ENCODE data around the gene PHF5A.

The PHF5A gene

GRCh38 chr22:41505511-41506220 is 37.2 kb upstream of the PHF5A start:
- H3K27ac ChIP-seq (ENCODE audit: low read depth, low read length, severe bottlenecking), result no peak overlapping the region
- H3K36me3 ChIP-seq (ENCODE audit: control insufficient read depth, insufficient read depth, low read length), result peaks cover 49% of the 10 kb centered on the region
- H3K9me3 ChIP-seq (ENCODE audit: control insufficient read depth, low read length), result no peaks in the 10 kb centered on the region
- 88 to 96% methylated on average over 7 to 8 of the region's 10 CpGs for whole genome bisulfite sequencing, 2 experiments (ENCODE audit: insufficient coverage in 2 of 2)
- H3K4me1 ChIP-seq (ENCODE audit: control insufficient read depth, insufficient read depth, low read length, poor library complexity, severe bottlenecking), result peaks cover 3% of the 10 kb centered on the region
- H3K4me3 ChIP-seq (ENCODE audit: extremely low read depth, insufficient read depth, low read length, poor library complexity, severe bottlenecking), result no peak overlapping the region

- WGBS, 2 experiments (ENCODE audit: insufficient coverage in 2 of 2), result 93 to 100% methylated on average over 2 of the region's 4 CpGs
- H3K27ac ChIP-seq (ENCODE audit: low read depth, low read length, severe bottlenecking), result no peak overlapping the region
- H3K4me1 ChIP-seq (ENCODE audit: control insufficient read depth, insufficient read depth, low read length, poor library complexity, severe bottlenecking), result peaks cover 3% of the 10 kb centered on the region
- H3K36me3 ChIP-seq (ENCODE audit: control insufficient read depth, insufficient read depth, low read length), result peaks cover 54% of the 10 kb centered on the region
- H3K4me3 ChIP-seq (ENCODE audit: extremely low read depth, insufficient read depth, low read length, poor library complexity, severe bottlenecking), result no peak overlapping the region
- no peaks in the 10 kb centered on the region for H3K9me3 ChIP-seq (ENCODE audit: control insufficient read depth, low read length)
These were observed 36.3 kb upstream of the PHF5A start for GRCh38 chr22:41504816-41505215.

- Histone ChIP-seq H3K27ac (ENCODE audit: low read depth, low read length, severe bottlenecking) (no peak overlapping the region), H3K4me1 (ENCODE audit: control insufficient read depth, insufficient read depth, low read length, poor library complexity, severe bottlenecking) (peaks cover 3% of the 10 kb centered on the region), H3K9me3 (ENCODE audit: control insufficient read depth, low read length) (no peaks in the 10 kb centered on the region), H3K4me3 (ENCODE audit: extremely low read depth, insufficient read depth, low read length, poor library complexity, severe bottlenecking) (no peak overlapping the region), H3K36me3 (ENCODE audit: control insufficient read depth, insufficient read depth, low read length) (peaks cover 57% of the 10 kb centered on the region)
- WGBS, 2 experiments (ENCODE audit: insufficient coverage in 2 of 2), result 81 to 98% methylated on average over 5 to 6 of the region's 7 CpGs
These were observed 35.9 kb upstream of the PHF5A start for GRCh38 chr22:41504397-41504796.

GRCh38 chr22:41501209-41501608 is 32.7 kb upstream of the PHF5A start:
- 93 to 94% methylated on average over 4 to 5 of the region's 5 CpGs for WGBS, 2 experiments (ENCODE audit: insufficient coverage in 2 of 2)
- Histone ChIP-seq H3K36me3 (ENCODE audit: control insufficient read depth, insufficient read depth, low read length) (peaks cover 54% of the 10 kb centered on the region), H3K9me3 (ENCODE audit: control insufficient read depth, low read length) (no peaks in the 10 kb centered on the region)

GRCh38 chr22:41500303-41500702 is 31.8 kb upstream of the PHF5A start:
- no peaks in the 10 kb centered on the region for H3K9me3 ChIP-seq (ENCODE audit: control insufficient read depth, low read length)
- H3K36me3 ChIP-seq (ENCODE audit: control insufficient read depth, insufficient read depth, low read length), result peaks cover 51% of the 10 kb centered on the region
- no peak overlapping the region for H3K4me3 ChIP-seq (ENCODE audit: extremely low read depth, insufficient read depth, low read length, poor library complexity, severe bottlenecking)
- H3K4me1 ChIP-seq (ENCODE audit: control insufficient read depth, insufficient read depth, low read length, poor library complexity, severe bottlenecking), result peaks cover 3% of the 10 kb centered on the region
- no peak overlapping the region for H3K27ac ChIP-seq (ENCODE audit: low read depth, low read length, severe bottlenecking)
- 69 to 100% methylated on average over 3 to 5 of the region's 7 CpGs for WGBS, 2 experiments (ENCODE audit: insufficient coverage in 2 of 2)

More at GRCh38 chr22:41501209-41501608, 32.7 kb upstream of the PHF5A start:
- Histone ChIP-seq H3K27ac (ENCODE audit: low read depth, low read length, severe bottlenecking) (no peak overlapping the region), H3K4me3 (ENCODE audit: extremely low read depth, insufficient read depth, low read length, poor library complexity, severe bottlenecking) (no peak overlapping the region), H3K4me1 (ENCODE audit: control insufficient read depth, insufficient read depth, low read length, poor library complexity, severe bottlenecking) (peaks cover 3% of the 10 kb centered on the region)

- Histone ChIP-seq H3K27ac (ENCODE audit: low read depth, low read length, severe bottlenecking) (no peak overlapping the region), H3K36me3 (ENCODE audit: control insufficient read depth, insufficient read depth, low read length) (peaks cover 53% of the 10 kb centered on the region), H3K4me3 (ENCODE audit: extremely low read depth, insufficient read depth, low read length, poor library complexity, severe bottlenecking) (no peak overlapping the region), H3K4me1 (ENCODE audit: control insufficient read depth, insufficient read depth, low read length, poor library complexity, severe bottlenecking) (peaks cover 3% of the 10 kb centered on the region), H3K9me3 (ENCODE audit: control insufficient read depth, low read length) (no peaks in the 10 kb centered on the region)
- 98% methylated on average over 9 of the region's 10 CpGs for WGBS, 2 experiments (ENCODE audit: insufficient coverage in 2 of 2)
These were observed 31.3 kb upstream of the PHF5A start for GRCh38 chr22:41499624-41500280.

- H3K36me3 ChIP-seq (ENCODE audit: control insufficient read depth, insufficient read depth, low read length), result peaks cover 45% of the 10 kb centered on the region
- no peaks in the 10 kb centered on the region for H3K4me1 ChIP-seq (ENCODE audit: control insufficient read depth, insufficient read depth, low read length, poor library complexity, severe bottlenecking)
- 95 to 96% methylated on average over 5 to 6 of the region's 6 CpGs for WGBS, 2 experiments (ENCODE audit: insufficient coverage in 2 of 2)
- H3K27ac ChIP-seq (ENCODE audit: low read depth, low read length, severe bottlenecking), result no peak overlapping the region
- H3K4me3 ChIP-seq (ENCODE audit: extremely low read depth, insufficient read depth, low read length, poor library complexity, severe bottlenecking), result no peak overlapping the region
- H3K9me3 ChIP-seq (ENCODE audit: control insufficient read depth, low read length), result no peaks in the 10 kb centered on the region
These were observed 29.9 kb upstream of the PHF5A start for GRCh38 chr22:41498303-41498835.

- H3K27ac ChIP-seq (ENCODE audit: low read depth, low read length, severe bottlenecking), result peak overlapping the region; percentile 75
- WGBS, 2 experiments (ENCODE audit: insufficient coverage in 2 of 2), result 80 to 93% methylated on average over 2 to 4 of the region's 5 CpGs
These were observed 23.0 kb upstream of the PHF5A start for GRCh38 chr22:41491374-41492100.

GRCh38 chr22:41488596-41489385 is 20.3 kb upstream of the PHF5A start:
- no peaks in the 10 kb centered on the region for H3K9me3 ChIP-seq (ENCODE audit: control insufficient read depth, low read length)
- H3K36me3 ChIP-seq (ENCODE audit: control insufficient read depth, insufficient read depth, low read length), result peaks cover 9% of the 10 kb centered on the region
- H3K4me3 ChIP-seq (ENCODE audit: extremely low read depth, insufficient read depth, low read length, poor library complexity, severe bottlenecking), result no peak overlapping the region
- WGBS, 2 experiments (ENCODE audit: insufficient coverage in 2 of 2), result 94 to 98% methylated on average over 2 to 3 of the region's 3 CpGs
- H3K27ac ChIP-seq (ENCODE audit: low read depth, low read length, severe bottlenecking), result no peak overlapping the region
- H3K4me1 ChIP-seq (ENCODE audit: control insufficient read depth, insufficient read depth, low read length, poor library complexity, severe bottlenecking), result no peaks in the 10 kb centered on the region

More at GRCh38 chr22:41491374-41492100, 23.0 kb upstream of the PHF5A start:
- H3K4me3 ChIP-seq (ENCODE audit: extremely low read depth, insufficient read depth, low read length, poor library complexity, severe bottlenecking), result no peak overlapping the region
- no peaks in the 10 kb centered on the region for H3K9me3 ChIP-seq (ENCODE audit: control insufficient read depth, low read length)
- H3K36me3 ChIP-seq (ENCODE audit: control insufficient read depth, insufficient read depth, low read length), result peaks cover 17% of the 10 kb centered on the region
- no peaks in the 10 kb centered on the region for H3K4me1 ChIP-seq (ENCODE audit: control insufficient read depth, insufficient read depth, low read length, poor library complexity, severe bottlenecking)

GRCh38 chr22:41488076-41488475 is 19.6 kb upstream of the PHF5A start:
- 88 to 91% methylated on average over 4 of the region's 4 CpGs for WGBS, 2 experiments (ENCODE audit: insufficient coverage in 2 of 2)
- Histone ChIP-seq H3K9me3 (ENCODE audit: control insufficient read depth, low read length) (no peaks in the 10 kb centered on the region), H3K36me3 (ENCODE audit: control insufficient read depth, insufficient read depth, low read length) (peaks cover 6% of the 10 kb centered on the region), H3K4me3 (ENCODE audit: extremely low read depth, insufficient read depth, low read length, poor library complexity, severe bottlenecking) (no peak overlapping the region), H3K27ac (ENCODE audit: low read depth, low read length, severe bottlenecking) (no peak overlapping the region), H3K4me1 (ENCODE audit: control insufficient read depth, insufficient read depth, low read length, poor library complexity, severe bottlenecking) (no peaks in the 10 kb centered on the region)

All from mesodermal cell (in vitro differentiated cells).